ENCODE data around the gene HPRT1. TPM values are rescaled to one million over a fixed set of nuclear protein-coding genes. Genes with fewer than 3 reads are reported as not detected.

The HPRT1 gene
- total RNA-seq, 1 experiment from 2014 or later: 44.1 TPM

GRCh38 chrX:134453631-134454030 lies 6.3 kb upstream of the HPRT1 start:
- ChIA-PET CTCF (no interaction called here), POLR2A (ENCODE audit: unreplicated experiment) (no interaction called here)
- intact Hi-C loops (cut with micrococcal nuclease): no loop called here

GRCh38 chrX:134454506-134454905 lies 5.5 kb upstream of the HPRT1 start:
- no peak overlapping the region for H3K9ac ChIP-seq (ENCODE audit: low read length)
- H3K9me3 ChIP-seq (ENCODE audit: low read length): no peaks in the 10 kb centered on the region
- H3K4me1 ChIP-seq (ENCODE audit: insufficient read depth, low read length): peaks cover 1% of the 10 kb centered on the region
- no peaks in the 10 kb centered on the region for H3K79me2 ChIP-seq (ENCODE audit: low read length)
- H3K4me3 ChIP-seq (ENCODE audit: low read length): no peak overlapping the region
- no peaks in the 10 kb centered on the region for H3F3A ChIP-seq (ENCODE audit: low read length, unreplicated experiment)
- BruUV-seq (replicated peaks): no TSS peak
- H3K36me3 ChIP-seq (ENCODE audit: low read depth, low read length): no peaks in the 10 kb centered on the region
- H3K4me2 ChIP-seq (ENCODE audit: low read length): no peak overlapping the region
- H3K27me3 ChIP-seq (ENCODE audit: low read length): no peaks in the 10 kb centered on the region
- TF ChIP-seq EZH2 (IDR thresholded peaks at IDR 0.05; ENCODE audit: low read length, unreplicated experiment) (no peak), EZH2phosphoT487 (IDR thresholded peaks at IDR 0.05; ENCODE audit: borderline replicate concordance, low read length) (no peak), CTCF (conservative IDR thresholded peaks at IDR 0.05; ENCODE audit: low read depth, low read length) (no peak)
- no peaks in the 10 kb centered on the region for H3K9me2 ChIP-seq (replicated peaks; ENCODE audit: low read length)
- H3K27ac ChIP-seq (ENCODE audit: low read length): no peak overlapping the region
- ChIA-PET POLR2A (ENCODE audit: unreplicated experiment) (no interaction called here), CTCF (no interaction called here)
- DNase-seq (no peak), ATAC-seq (no peak)
- H4K20me1 ChIP-seq (ENCODE audit: low read length): no peaks in the 10 kb centered on the region
- no peak overlapping the region for H2AFZ ChIP-seq (ENCODE audit: low read length)
- intact Hi-C loops (cut with micrococcal nuclease): no loop called here

More at GRCh38 chrX:134453631-134454030, 6.3 kb upstream of the HPRT1 start:
- Histone ChIP-seq H3F3A (ENCODE audit: low read length, unreplicated experiment) (no peaks in the 10 kb centered on the region), H3K9me2 (replicated peaks; ENCODE audit: low read length) (no peaks in the 10 kb centered on the region), H3K4me3 (ENCODE audit: low read length) (no peak overlapping the region), H3K4me1 (ENCODE audit: insufficient read depth, low read length) (no peaks in the 10 kb centered on the region), H3K4me2 (ENCODE audit: low read length) (no peak overlapping the region), H3K27me3 (ENCODE audit: low read length) (no peaks in the 10 kb centered on the region), H3K9ac (ENCODE audit: low read length) (no peak overlapping the region), H3K9me3 (ENCODE audit: low read length) (no peaks in the 10 kb centered on the region), H3K79me2 (ENCODE audit: low read length) (no peaks in the 10 kb centered on the region), H3K36me3 (ENCODE audit: low read depth, low read length) (no peaks in the 10 kb centered on the region), H2AFZ (ENCODE audit: low read length) (no peak overlapping the region), H3K27ac (ENCODE audit: low read length) (no peak overlapping the region), H4K20me1 (ENCODE audit: low read length) (no peaks in the 10 kb centered on the region)
- TF ChIP-seq EZH2phosphoT487 (IDR thresholded peaks at IDR 0.05; ENCODE audit: borderline replicate concordance, low read length) (no peak), EZH2 (IDR thresholded peaks at IDR 0.05; ENCODE audit: low read length, unreplicated experiment) (no peak), CTCF (conservative IDR thresholded peaks at IDR 0.05; ENCODE audit: low read depth, low read length) (no peak)
- no peak for ATAC-seq
- no TSS peak for BruUV-seq (replicated peaks)
- DNase-seq: no peak

GRCh38 chrX:134457708-134458107 lies 2.3 kb upstream of the HPRT1 start:
- DNase-seq (no peak), ATAC-seq (no peak)
- BruUV-seq (replicated peaks): no TSS peak
- H2AFZ ChIP-seq (ENCODE audit: low read length): no peak overlapping the region
- H3K36me3 ChIP-seq (ENCODE audit: low read depth, low read length): no peaks in the 10 kb centered on the region
- H3K4me3 ChIP-seq (ENCODE audit: low read length): no peak overlapping the region
- H3K4me1 ChIP-seq (ENCODE audit: insufficient read depth, low read length): peaks cover 13% of the 10 kb centered on the region
- H3F3A ChIP-seq (ENCODE audit: low read length, unreplicated experiment): no peaks in the 10 kb centered on the region
- no peak overlapping the region for H3K4me2 ChIP-seq (ENCODE audit: low read length)
- TF ChIP-seq CTCF (conservative IDR thresholded peaks at IDR 0.05; ENCODE audit: low read depth, low read length) (no peak), EZH2 (IDR thresholded peaks at IDR 0.05; ENCODE audit: low read length, unreplicated experiment) (no peak), EZH2phosphoT487 (IDR thresholded peaks at IDR 0.05; ENCODE audit: borderline replicate concordance, low read length) (no peak)
- ChIA-PET CTCF (no interaction called here), POLR2A (ENCODE audit: unreplicated experiment) (no interaction called here)
- no peaks in the 10 kb centered on the region for H3K27me3 ChIP-seq (ENCODE audit: low read length)
- H3K27ac ChIP-seq (ENCODE audit: low read length): no peak overlapping the region
- H4K20me1 ChIP-seq (ENCODE audit: low read length): peaks cover 11% of the 10 kb centered on the region
- no peaks in the 10 kb centered on the region for H3K9me3 ChIP-seq (ENCODE audit: low read length)
- H3K9ac ChIP-seq (ENCODE audit: low read length): no peak overlapping the region
- no peaks in the 10 kb centered on the region for H3K9me2 ChIP-seq (replicated peaks; ENCODE audit: low read length)
- peaks cover 25% of the 10 kb centered on the region for H3K79me2 ChIP-seq (ENCODE audit: low read length)
- intact Hi-C loops (cut with micrococcal nuclease): no loop called here

Data from PC-3 (cell line).